GM18519 (cell line): ENCODE results near the gene RBMS1.

Experiments used
- ATAC-seq: cut with Tn5 transposase; IDR thresholded peaks from one replicate; pipeline ENCODE4 v1.9.1; 2021; ENCODE audit warnings: mild to moderate bottlenecking, moderate library complexity; ENCODE audit not compliant: unreplicated experiment, low FRiP score

Gene RBMS1

DNA sequence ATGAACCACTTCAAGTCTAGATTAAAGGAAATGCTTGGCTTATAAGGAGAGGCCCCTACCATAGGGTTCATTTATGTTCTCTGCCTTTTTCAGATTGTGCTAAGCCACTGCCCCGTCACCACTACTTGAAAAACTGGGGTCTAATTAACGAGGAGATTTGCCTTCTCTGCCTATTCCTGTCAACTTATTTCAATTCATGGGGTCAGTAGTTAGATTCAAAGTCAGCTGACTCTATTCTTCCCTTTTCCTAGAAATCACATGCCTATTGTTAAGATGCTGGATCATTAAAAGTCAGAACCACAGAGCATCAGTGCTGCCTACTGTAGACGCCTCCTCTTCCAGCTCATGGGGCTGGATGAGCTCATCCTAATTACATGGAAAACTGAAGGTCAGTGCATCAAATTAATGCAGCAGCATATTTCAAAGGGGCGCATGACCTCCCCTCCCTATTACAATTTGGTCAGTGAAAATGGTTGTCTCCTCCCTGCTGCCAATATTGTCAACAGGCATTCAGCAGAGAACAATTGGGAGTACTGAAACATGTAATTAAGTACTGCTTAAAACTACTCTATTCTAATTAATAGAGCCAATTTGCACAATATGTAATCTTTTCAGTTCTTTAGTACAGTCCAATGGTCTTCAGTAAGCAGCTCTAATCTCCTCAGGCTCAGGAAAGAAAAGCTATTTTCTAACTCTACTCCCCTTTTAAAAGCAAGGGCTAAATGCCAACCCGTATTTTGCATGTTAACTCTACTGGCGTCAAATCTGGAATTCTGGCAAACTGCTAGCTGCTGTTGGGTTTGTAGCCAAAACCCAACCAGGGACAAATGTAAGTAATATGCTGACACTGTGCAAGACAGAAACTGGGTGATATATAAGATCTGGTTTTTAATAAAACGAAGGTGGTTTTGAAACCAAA, 176.2 kb downstream of the RBMS1 start:
- ATAC-seq, result no peak

- ATAC-seq, result no peak
Observed at GRCh38 chr2:160315337-160315736, 178.3 kb downstream of the RBMS1 start.

- no peak for ATAC-seq
Observed at GRCh38 chr2:160310118-160310828, 183.3 kb downstream of the RBMS1 start.

DNA sequence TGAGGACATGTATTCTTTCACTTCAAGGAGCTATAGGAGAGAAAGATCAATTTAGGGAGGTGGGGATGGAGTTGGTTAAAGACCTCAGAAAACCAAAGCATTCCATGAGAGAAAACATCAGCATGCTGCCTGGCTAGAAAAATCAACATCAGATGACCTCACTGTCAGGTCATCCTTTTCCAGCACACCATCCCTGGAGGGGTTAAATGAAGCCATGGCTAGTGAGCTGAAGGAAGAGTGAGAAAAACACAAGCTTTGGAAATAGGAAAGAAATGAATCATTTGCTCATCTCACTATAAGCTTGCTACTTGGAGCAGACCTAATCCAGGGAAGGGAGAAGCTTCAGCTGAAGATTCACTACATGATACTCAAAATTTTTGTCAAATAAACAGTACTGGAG, 184.0 kb downstream of the RBMS1 start:
- ATAC-seq, result no peak

DNA sequence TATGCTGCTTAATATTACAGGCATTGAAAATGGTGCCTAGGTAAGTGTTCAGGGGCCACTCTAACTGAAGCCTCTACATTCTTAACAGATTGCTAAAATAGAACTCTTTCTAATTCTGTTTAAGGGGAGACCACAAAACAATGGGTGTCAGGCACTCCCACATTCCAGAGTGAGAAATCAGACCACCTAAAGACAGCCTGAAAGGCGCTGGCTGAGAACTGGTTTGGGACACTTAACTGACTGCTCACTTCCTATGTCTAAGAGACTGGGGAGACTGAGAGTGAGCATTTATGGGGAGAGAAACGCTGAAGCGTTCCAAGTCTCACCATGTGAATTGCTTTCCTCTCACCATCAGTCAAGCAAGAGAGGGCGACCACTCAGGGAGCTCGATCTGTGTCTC, 184.7 kb downstream of the RBMS1 start:
- ATAC-seq, result no peak

DNA sequence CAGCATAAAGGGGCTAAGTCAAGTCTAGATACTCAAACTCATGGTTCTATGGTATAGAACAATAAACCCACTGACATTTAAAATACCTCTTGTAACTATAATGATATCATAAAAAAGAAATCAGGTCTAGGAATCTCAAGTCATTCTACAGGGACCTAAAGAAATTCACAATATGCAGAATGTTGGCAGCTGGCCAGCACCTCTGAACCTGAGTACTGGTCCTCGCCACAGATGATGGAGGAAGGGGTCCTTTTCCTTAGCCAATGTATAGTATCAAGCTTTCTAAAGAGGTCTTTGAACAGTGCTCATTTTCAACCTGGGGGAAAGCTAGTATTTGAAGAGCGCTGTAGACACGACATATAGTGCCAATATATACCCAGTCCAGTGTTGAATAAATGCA, 185.1 kb downstream of the RBMS1 start:
- ATAC-seq, result no peak

DNA sequence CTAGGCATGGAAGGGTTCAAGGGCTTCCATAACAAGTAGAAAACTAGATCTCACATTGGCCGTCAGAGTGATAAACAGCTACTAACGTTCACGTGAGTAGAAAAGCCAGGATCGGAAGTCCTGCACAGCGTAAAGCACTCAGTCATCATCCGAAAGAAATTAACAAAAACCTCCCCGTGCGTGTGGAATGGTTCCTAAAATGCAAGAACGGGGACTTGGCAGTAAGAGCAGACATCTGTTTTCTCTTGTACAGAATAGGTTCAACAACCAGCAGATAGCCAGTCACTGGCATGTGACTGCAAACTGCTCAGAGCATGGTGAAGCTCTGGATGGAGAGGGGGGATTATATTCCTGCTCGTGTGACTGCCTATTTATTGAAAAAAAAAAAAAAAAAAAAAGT, 186.6 kb downstream of the RBMS1 start:
- no peak for ATAC-seq

- no peak for ATAC-seq
Observed at GRCh38 chr2:160305081-160305750, 188.4 kb downstream of the RBMS1 start.

DNA sequence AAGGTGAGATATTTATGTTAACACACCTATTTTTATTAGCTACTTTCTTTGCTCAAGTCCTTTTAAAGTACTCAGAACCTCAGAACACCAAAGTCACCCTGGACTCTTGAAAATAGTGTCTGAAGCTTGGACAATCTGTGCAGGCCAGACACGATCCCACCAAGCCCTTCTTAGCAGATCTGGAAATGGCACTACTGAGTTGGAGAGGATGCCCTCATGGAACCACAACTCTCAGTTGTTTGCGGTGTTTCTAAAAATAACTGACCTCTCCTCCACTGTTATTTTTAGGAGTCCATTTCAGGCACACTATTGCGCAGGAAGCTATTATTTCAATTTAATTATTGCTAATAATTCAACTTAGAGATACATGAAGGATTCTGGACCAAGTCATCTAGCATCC, 190.1 kb downstream of the RBMS1 start:
- ATAC-seq, result no peak

DNA sequence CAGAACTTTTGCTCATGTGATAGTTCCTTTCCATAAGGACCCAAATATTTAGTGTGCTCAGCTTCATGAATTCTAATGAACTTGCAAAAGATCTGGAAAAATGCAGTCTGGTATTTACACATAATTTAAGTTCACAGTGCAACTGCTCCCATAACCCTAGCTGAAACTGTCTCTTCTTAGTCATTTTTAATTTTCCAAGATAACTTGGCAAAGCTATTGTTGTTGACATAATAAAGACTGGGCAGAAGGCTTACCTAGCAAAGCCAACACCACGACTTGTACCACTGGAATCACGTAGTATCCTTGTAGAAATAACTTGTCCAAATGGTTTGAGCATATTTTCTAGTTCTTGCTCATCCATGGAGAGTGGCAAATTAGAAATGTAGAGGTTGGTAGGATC, 190.5 kb downstream of the RBMS1 start:
- ATAC-seq, result no peak

DNA sequence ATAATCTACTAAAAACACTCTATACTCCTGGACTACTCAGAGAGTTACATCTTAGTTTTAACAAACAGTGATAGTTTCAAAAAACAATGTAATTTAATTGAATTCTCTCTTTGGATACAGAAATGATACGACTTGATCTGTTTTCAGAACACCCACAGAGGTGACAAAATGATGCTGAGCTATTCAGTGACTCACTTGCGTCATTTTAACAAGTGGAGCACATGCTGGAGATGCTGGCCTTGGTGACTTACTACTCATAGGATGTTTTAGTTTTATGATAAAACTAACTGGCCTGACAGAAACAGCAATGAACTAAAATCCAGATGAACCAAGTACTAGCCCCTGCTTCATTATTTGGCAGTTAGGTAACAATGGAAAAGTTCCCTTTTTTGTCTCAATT, 192.2 kb downstream of the RBMS1 start:
- ATAC-seq, result no peak

DNA sequence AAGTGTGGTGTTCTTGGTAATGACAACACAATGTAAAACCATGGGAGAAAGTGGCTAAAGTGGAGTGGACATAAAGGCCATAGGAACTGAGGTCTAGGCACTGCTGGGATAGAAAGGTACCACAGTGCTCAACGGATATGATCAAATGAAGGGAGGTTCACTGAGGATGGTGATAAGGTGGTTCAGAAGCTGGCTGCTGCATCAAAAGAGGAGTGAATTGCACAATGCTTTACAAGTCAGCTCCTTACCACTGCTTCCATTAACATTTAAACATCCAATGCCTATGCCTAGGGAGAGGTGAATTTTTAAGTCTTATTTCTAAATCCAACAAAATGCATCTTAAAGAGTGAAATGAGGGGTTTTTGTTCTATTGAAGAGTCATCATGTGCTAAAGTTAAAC, 193.4 kb downstream of the RBMS1 start:
- no peak for ATAC-seq

GRCh38 chr2:160299540-160299939, 194.1 kb downstream of the RBMS1 start:
- no peak for ATAC-seq

DNA sequence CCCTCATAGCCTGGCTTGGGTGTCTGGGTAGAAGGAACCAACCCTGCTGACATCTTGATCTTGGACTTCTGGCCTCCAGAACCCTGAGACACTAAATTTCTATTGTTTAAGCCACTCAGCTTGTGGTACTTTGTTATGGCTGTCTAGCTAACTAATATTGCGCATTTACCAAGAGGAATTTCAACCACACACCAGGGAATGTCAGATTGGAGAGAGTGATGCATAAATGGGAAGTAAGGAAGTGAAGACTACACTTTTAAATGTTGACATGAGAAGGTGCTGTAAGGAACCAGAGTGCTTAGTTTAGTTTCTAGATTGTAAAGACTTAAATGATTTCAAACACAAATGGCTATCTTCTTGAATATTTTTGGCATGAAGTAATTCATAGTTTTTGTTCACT, 194.6 kb downstream of the RBMS1 start:
- no peak for ATAC-seq

GRCh38 chr2:160295519-160296207, 197.9 kb downstream of the RBMS1 start:
- ATAC-seq, result no peak

DNA sequence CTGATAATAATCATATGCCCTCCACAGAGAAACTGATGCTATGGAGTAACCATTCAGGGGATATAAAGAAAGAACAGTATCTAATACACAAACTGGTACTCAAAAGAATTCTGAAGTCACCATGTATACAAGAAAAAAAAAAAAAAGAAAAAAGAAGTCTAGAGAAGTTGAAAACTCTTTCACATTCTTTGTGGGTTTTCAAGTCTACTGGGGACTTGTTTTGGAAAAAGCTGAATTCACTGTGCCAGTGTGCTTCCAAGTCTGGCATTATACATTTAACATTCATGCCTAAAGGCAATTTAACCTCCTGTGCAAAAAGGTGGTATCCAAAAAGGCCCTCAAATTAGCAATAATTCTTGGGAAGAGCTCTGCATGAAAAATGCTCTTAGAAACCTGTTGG, 198.7 kb downstream of the RBMS1 start:
- no peak for ATAC-seq

DNA sequence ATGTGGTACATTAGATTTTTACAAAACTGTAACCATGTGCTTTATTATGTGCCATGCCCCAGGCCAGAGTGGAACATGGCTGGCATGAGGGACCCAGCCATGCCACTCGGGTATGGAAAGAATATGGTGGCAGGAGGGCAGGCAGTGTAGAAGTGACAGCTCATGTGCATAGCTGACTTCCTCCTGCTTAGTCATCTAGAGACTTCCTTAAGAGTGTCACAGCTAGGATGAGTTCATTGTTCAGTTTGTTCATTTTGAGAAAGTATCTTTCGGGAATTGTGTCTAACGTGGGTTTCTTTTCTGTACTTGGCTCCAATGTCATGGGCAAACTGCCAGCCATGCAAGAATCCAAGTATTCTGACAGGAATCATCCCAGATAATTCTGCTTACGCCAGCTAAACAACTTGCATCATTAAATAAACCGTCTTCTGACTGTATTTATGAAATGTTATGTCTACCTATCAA, 199.2 kb downstream of the RBMS1 start:
- ATAC-seq, result no peak

GRCh38 chr2:160293391-160294091, 200.1 kb downstream of the RBMS1 start:
- no peak for ATAC-seq

DNA sequence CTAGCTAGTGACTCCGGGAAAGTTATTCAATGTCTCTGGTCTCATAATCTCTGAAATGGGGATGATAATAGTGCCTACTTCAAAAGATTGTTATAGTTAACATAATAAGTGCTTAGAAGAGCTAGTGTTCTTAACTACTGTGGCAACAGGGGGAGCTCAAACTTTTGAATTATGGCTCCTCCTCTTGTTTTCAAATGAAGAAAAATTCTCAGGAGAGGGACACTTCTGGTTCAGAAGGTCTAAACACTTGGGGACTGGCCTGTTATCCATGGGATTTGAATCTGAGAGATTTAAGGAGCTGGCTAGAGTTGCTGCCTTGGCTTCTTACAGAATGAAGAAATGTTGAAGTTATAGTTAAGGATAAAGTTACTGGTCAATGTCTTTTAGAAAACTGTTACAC, 201.4 kb downstream of the RBMS1 start:
- ATAC-seq, result no peak

- ATAC-seq, result no peak
Observed at GRCh38 chr2:160291382-160291781, 202.2 kb downstream of the RBMS1 start.
